ENCODE results near the gene CLHC1.

DNA sequence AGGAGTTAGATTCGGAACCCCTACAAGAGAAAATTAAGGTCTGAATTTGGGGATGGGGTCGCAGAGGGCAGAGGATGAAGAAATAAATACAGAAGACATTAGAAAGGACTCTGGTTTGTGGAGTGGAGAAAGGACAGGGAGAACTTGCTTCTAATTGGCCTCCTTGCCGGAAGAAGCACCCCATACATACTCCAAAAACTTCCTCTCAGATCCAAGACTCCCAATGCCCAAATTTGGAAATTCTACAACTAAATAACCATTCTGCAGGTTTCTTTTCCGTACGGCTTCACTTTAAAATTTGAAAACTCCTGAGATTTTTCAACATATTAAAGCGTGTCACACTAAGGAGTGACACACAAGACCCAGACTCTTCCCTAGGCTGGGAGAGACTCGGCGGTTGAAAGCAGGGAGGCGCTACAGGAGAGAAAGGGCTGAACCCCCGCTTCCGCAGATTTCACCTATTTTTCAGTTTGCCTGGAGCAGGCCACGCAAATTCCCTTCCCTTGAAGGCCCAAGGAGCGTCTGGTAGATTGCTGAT lies 478 bp downstream of the CLHC1 start:
- TF ChIP-seq, protein P1, sequence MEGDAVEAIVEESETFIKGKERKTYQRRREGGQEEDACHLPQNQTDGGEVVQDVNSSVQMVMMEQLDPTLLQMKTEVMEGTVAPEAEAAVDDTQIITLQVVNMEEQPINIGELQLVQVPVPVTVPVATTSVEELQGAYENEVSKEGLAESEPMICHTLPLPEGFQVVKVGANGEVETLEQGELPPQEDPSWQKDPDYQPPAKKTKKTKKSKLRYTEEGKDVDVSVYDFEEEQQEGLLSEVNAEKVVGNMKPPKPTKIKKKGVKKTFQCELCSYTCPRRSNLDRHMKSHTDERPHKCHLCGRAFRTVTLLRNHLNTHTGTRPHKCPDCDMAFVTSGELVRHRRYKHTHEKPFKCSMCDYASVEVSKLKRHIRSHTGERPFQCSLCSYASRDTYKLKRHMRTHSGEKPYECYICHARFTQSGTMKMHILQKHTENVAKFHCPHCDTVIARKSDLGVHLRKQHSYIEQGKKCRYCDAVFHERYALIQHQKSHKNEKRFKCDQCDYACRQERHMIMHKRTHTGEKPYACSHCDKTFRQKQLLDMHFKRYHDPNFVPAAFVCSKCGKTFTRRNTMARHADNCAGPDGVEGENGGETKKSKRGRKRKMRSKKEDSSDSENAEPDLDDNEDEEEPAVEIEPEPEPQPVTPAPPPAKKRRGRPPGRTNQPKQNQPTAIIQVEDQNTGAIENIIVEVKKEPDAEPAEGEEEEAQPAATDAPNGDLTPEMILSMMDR (conservative IDR thresholded peaks at IDR 0.05 in 1 of 2, IDR thresholded peaks at IDR 0.05 in 1 of 2; ENCODE audit: low read depth in 1 of 2, low read length in 2 of 2): no peak
- TF ChIP-seq EZH2 (IDR thresholded peaks at IDR 0.05; ENCODE audit: low read length, missing control alignments): no peak

Measured in fibroblast of lung (primary cell).